Mammary epithelial cell (primary cell): ENCODE measurements around the gene LIN7A.

Experiments used
- EZH2 ChIP-seq: IDR thresholded peaks from 2 replicates; pipeline ENCODE4 v1.6.1; 2012; ENCODE audit warnings: low read length, inconsistent platforms, borderline replicate concordance
- TF ChIP-seq, protein P1 (sequence below), 2 donors: IDR thresholded peaks in 1 of 2; conservative IDR thresholded peaks in 1 of 2; 2 replicates each; pipeline ENCODE4 v1.5.1; 2011 to 2012; ENCODE audit warnings: inconsistent platforms in 2 of 2, low read length in 2 of 2, mild to moderate bottlenecking in 2 of 2, control low read depth in 1 of 2, low read depth in 1 of 2; ENCODE audit not compliant: insufficient read depth in 1 of 2; ENCODE audit errors: extremely low read depth in 1 of 2

DNA sequence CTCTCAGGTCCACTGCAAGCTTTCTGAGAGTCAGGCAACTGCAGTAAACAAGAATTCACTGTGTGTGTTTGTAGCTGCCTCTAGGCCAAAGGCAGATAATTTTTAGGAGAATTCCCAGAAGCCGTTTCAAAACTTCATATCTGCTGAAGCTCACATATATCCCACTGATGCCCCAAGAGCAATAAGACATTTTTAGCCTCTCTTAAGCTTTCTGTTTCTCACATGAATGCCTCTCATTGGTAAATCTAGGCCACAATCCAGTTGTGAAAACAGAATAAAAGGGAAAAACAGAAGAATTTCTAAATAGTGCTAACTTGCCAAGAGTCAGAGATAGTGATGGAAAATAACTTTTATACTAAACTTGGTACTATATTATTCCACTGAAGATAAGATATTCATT lies 48.5 kb upstream of the LIN7A start:
- TF ChIP-seq, protein P1, sequence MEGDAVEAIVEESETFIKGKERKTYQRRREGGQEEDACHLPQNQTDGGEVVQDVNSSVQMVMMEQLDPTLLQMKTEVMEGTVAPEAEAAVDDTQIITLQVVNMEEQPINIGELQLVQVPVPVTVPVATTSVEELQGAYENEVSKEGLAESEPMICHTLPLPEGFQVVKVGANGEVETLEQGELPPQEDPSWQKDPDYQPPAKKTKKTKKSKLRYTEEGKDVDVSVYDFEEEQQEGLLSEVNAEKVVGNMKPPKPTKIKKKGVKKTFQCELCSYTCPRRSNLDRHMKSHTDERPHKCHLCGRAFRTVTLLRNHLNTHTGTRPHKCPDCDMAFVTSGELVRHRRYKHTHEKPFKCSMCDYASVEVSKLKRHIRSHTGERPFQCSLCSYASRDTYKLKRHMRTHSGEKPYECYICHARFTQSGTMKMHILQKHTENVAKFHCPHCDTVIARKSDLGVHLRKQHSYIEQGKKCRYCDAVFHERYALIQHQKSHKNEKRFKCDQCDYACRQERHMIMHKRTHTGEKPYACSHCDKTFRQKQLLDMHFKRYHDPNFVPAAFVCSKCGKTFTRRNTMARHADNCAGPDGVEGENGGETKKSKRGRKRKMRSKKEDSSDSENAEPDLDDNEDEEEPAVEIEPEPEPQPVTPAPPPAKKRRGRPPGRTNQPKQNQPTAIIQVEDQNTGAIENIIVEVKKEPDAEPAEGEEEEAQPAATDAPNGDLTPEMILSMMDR (conservative IDR thresholded peaks at IDR 0.05 in 1 of 2, IDR thresholded peaks at IDR 0.05 in 1 of 2; ENCODE audit: extremely low read depth in 1 of 2, insufficient read depth in 1 of 2, low read depth in 1 of 2, low read length in 2 of 2) = no peak
- no peak for TF ChIP-seq EZH2
